GM06990 (cell line): ENCODE results near the gene DIAPH2.
"Not testable (repeated sequence)": the region's sequence is repeated elsewhere in the genome, so short reads cannot be mapped to it uniquely, and the experiment has no call there.

Experiments used
- DNase-seq: peaks from one replicate; pipeline ENCODE4 v3.0.0-alpha.2; 2011; ENCODE audit not compliant: insufficient read length; ENCODE audit errors: extremely low read depth
- H3K27me3 ChIP-seq: replicated peaks from 2 replicates; pipeline ENCODE4 v1.6.0; 2011; ENCODE audit warnings: low read length; ENCODE audit not compliant: control insufficient read depth, insufficient read depth
- H3K36me3 ChIP-seq: 2 replicates; pipeline ENCODE4 v1.5.1; 2011; ENCODE audit warnings: low read length; ENCODE audit not compliant: control insufficient read depth, insufficient read depth
- H3K4me3 ChIP-seq: replicated peaks from 2 replicates; pipeline ENCODE4 v1.5.1; 2011; ENCODE audit warnings: low read depth, mild to moderate bottlenecking, control low read depth, low read length
- TF ChIP-seq, protein P1 (sequence below): IDR thresholded peaks from 2 replicates; pipeline ENCODE4 v1.5.1; 2011; ENCODE audit warnings: low read length, control low read depth, mild to moderate bottlenecking, inconsistent platforms; ENCODE audit not compliant: insufficient read depth, poor library complexity, severe bottlenecking

The DIAPH2 gene

GRCh38 chrX:97402333-97402732, 717.7 kb downstream of the DIAPH2 start:
- Histone ChIP-seq H3K4me3 (no peak overlapping the region), H3K36me3 (no peaks in the 10 kb centered on the region), H3K27me3 (no peaks in the 10 kb centered on the region)
- TF ChIP-seq, protein P1, sequence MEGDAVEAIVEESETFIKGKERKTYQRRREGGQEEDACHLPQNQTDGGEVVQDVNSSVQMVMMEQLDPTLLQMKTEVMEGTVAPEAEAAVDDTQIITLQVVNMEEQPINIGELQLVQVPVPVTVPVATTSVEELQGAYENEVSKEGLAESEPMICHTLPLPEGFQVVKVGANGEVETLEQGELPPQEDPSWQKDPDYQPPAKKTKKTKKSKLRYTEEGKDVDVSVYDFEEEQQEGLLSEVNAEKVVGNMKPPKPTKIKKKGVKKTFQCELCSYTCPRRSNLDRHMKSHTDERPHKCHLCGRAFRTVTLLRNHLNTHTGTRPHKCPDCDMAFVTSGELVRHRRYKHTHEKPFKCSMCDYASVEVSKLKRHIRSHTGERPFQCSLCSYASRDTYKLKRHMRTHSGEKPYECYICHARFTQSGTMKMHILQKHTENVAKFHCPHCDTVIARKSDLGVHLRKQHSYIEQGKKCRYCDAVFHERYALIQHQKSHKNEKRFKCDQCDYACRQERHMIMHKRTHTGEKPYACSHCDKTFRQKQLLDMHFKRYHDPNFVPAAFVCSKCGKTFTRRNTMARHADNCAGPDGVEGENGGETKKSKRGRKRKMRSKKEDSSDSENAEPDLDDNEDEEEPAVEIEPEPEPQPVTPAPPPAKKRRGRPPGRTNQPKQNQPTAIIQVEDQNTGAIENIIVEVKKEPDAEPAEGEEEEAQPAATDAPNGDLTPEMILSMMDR, result no peak
- DNase-seq, result no peak

- Histone ChIP-seq H3K36me3 (no peaks in the 10 kb centered on the region), H3K4me3 (no peak overlapping the region), H3K27me3 (no peaks in the 10 kb centered on the region)
- TF ChIP-seq, protein P1, result no peak
- DNase-seq, result no peak
Observed at GRCh38 chrX:97402903-97403302, 718.3 kb downstream of the DIAPH2 start.

GRCh38 chrX:97405031-97405660, 720.5 kb downstream of the DIAPH2 start:
- Histone ChIP-seq H3K36me3 (no peaks in the 10 kb centered on the region), H3K4me3 (no peak overlapping the region), H3K27me3 (no peaks in the 10 kb centered on the region)
- no peak for DNase-seq
- TF ChIP-seq, protein P1, result no peak

DNA sequence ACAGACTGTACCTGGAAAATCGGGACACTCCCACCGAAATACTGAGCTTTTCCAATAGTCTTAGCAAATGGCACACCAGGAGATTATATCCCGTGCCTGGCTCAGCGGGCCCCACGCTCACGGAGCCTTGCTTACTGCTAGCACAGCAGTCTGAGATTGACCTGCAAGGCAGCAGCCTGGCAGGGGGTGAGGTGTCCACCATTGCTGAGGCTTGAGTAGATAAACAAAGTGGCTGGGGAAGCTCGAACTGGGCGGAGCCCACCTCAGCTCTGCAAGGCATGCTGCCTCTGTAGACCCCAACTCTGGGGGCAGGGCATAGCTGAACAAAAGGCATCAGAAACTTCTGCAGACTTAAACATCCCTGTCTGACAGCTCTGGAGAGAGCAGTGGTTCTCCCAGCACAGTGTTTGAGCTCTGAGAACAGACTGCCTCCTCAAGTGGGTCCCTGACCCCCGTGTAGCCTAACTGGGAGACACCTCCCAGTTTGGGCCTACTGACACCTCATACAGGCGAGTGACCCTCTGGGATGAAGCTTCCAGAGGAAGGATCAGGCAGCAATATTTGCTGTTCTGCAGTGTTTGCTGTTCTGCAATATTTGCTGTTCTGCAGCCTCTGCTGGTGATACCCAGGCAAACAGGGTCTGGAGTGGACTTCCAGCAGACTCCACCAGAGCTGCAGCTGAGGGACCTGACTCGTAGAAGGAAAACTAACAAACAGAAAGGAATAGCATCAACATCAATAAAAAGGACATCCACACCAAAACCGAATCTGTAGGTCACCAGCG, 725.2 kb downstream of the DIAPH2 start:
- H3K36me3 ChIP-seq, DNase-seq, H3K4me3 ChIP-seq, H3K27me3 ChIP-seq: not testable (repeated sequence)

DNA sequence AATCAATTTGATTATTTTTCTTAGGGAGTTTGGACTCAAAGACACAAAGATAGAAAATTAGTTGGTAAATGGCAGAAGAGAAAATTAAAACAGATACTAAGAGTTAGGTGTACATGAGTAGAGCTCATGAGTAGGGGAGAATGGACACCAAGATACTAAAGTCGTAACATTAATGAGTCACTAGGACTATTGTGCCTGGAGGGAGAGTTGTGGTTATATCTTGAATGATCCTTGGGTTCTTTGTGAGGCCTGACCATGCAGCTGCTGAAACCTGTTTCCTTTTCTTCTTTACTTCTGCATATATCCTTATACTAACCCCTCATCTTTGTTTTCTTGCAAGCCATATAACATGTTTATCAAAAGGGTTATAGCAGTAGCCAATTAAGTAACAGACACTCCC, 731.8 kb downstream of the DIAPH2 start:
- H3K27me3 ChIP-seq, result no peaks in the 10 kb centered on the region
- no peak for DNase-seq
- no peak overlapping the region for H3K4me3 ChIP-seq
- H3K36me3 ChIP-seq, result no peaks in the 10 kb centered on the region
- TF ChIP-seq, protein P1, result no peak

DNA sequence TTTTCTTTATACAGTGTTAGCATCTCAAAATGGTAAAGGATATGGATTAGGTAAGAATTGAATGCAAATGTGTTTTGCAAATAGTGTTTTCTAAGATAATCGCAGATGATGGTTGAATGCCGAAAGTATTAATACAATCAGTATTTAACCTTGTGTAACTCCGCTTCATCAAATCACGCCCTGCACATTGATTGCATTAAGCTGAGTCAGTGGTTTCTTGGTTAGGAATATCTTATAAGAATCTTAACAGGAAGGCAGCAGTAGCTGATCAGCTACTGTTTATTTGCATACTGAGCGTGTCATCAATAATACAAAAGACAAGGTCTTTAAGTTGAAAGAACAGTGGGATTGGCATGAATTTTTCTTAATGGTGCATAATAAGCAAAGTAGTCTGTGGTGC, 744.5 kb downstream of the DIAPH2 start:
- TF ChIP-seq, protein P1, result no peak
- DNase-seq, result no peak

More for the DNA sequence above, 744.5 kb downstream of the DIAPH2 start:
- no peak overlapping the region for H3K4me3 ChIP-seq
- H3K36me3 ChIP-seq, result no peaks in the 10 kb centered on the region
- H3K27me3 ChIP-seq, result no peaks in the 10 kb centered on the region
